Stimulated activated CD4-positive, alpha-beta T cell treated with anti-CD3 and anti-CD28 coated beads, Interleukin-4, amount 100 ng/mL, for 24 hours (primary cell): ENCODE results near the gene GNE.
A peak's percentile ranks its signal among the peaks of the same experiment; 100 is the strongest.
"Not testable (repeated sequence)": the region's sequence is repeated elsewhere in the genome, so short reads cannot be mapped to it uniquely, and the experiment has no call there.

ENCODE experiments used
- DNase-seq: peaks from one replicate; pipeline ENCODE4 v3.0.0-alpha.2; 2020

GNE gene, protein sequence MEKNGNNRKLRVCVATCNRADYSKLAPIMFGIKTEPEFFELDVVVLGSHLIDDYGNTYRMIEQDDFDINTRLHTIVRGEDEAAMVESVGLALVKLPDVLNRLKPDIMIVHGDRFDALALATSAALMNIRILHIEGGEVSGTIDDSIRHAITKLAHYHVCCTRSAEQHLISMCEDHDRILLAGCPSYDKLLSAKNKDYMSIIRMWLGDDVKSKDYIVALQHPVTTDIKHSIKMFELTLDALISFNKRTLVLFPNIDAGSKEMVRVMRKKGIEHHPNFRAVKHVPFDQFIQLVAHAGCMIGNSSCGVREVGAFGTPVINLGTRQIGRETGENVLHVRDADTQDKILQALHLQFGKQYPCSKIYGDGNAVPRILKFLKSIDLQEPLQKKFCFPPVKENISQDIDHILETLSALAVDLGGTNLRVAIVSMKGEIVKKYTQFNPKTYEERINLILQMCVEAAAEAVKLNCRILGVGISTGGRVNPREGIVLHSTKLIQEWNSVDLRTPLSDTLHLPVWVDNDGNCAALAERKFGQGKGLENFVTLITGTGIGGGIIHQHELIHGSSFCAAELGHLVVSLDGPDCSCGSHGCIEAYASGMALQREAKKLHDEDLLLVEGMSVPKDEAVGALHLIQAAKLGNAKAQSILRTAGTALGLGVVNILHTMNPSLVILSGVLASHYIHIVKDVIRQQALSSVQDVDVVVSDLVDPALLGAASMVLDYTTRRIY

DNA sequence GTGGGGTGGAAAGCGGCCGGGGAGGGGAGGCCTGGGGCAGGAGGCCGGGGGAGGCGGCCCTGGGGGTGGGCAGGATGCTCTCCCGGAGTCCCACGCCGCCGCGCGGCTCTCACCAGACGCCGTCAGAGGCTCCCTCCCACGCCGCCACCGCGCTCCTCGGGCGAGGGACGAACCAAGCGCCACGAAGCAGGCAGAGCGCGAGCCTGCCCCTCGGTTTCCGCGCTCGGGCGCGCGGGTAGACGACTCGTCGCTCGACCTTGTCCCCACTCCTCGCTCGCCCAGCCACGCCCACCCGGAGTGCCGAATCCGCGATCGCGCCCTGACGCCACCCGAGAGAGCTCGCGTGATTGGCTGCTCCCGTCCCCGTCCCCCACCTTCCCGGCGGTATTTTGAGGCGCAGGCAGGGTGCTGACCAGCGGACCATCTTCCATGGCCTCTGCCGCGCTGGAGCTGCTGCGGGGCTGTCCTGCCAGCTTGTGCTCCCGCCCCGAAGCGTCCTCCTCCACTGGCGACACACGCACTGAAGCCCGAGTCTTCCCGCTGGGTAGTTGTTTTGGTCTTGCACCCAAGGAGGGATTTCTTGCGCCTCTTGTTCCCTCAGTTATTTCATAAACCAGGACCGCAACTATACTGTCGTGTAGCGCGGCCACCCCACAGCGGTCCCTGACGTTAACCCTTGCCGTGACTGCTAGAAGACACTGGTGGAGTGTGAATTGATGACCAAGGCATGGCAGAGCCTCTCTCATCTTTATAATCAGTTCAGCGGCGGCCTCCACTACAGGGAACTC, at the start of gene GNE:
TSS of gene GNE (minus strand) at position 241 of the 788 bp plus-strand sequence. CDS start 9,093 bp downstream, outside the sequence.
- DNase-seq = peak; percentile 98

- DNase-seq = no peak
These were observed 48.4 kb upstream of the GNE start for GRCh38 chr9:36306471-36307306.

DNA sequence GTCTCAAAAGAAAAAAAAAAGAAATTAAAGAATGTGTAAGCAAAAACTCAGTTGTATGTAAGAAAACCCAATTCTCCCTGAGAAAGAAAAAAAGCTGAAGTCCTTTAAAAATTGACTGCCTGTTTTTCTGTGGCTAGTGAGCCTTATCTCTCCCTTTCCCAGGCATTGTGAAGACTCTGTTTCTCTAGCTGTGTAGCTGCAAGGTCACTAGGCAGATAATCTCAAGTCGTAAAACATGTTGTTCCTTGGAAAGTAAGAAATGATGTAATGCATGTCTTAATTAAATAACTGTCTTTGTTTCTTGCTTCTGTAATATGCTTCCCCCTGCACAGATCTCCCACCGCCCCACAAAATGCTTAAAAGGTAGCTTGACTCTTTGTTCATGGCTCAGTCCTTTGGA, 46.1 kb upstream of the GNE start:
- DNase-seq = not testable (repeated sequence)

DNA sequence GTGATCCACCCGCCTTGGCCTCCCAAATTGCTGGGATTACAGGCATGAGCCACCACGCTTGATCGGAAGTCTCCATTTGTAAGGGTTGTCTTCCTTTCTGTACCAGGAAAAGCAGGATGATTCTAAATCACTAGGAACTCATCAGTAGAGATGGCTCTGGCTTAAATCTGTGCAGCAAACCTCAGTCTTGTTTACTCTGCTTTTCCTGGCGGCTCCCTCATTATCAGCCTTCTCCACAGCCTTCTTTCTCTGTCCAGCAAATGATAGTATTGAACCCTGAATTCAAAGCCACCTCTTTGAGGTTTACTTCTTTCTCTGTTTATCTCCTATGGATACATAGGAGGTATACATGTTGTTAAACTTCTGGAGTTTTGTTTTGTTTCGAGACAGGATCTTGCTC, 43.0 kb upstream of the GNE start:
- DNase-seq = no peak

GRCh38 chr9:36298566-36298965, 40.3 kb upstream of the GNE start:
- no peak for DNase-seq

GRCh38 chr9:36297798-36298197, 39.5 kb upstream of the GNE start:
- DNase-seq = no peak

DNA sequence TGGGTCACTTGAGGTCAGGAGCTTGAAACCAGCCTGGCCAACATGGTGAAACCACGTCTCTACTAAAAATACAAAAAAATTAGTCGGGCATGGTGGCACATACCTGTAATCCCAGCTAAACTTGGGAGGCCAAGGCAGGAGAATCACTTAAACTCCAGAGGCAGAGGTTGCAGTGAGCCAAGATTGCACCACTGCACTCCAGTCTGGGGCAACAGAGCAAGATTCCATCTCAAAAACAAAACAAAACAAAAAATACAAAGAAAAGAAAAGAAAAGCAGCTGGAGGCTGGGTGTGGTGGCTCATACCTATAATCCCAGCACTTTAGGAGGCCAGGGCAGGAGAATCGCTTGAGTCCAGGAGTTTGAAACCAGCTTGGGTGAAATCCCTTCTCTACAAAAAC, 36.7 kb upstream of the GNE start:
- not testable (repeated sequence) for DNase-seq

GRCh38 chr9:36293918-36294317, 35.7 kb upstream of the GNE start:
- no peak for DNase-seq

GRCh38 chr9:36293171-36293570, 34.9 kb upstream of the GNE start:
- no peak for DNase-seq

DNA sequence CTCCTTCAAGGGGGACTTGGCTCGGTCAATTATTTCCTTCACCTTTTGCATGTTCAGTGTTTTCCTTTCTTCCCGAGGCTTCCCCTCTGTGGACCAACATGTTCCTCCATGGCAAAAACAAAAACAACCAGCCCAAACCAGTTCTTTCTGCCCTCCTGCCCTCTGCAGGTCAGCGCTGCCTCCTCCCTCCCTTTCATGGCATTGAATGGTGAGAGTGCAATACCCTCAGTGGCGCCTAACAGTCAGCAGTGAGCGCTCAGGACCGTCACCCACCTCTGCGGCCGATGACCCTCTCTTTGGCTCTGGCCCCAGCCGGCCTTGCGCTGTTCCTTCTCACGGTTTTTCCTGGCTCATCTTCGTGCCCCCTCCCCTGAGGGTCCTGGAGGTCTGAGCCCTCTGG, 34.4 kb upstream of the GNE start:
- no peak for DNase-seq

DNA sequence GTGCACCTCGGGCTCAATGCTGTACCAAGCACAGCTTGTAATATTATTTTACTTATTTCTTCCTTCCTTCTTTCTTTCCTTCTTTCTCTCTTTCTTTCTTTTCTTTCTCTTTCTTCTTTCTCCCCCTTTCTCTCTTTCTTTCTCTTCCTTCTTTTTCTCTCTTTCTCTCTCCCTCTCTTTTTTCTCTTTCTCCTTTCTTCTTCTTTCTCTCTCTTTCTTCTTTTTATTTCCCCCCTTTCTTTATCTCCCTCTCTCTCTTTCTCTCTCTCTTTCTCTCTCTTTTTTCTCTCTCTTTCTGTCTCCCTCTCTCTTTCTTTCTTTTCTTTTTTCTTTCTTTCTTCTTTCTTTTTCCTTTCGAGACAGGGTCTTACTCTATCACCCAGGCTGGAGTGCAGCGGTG, 32.7 kb upstream of the GNE start:
- DNase-seq = no peak

GRCh38 chr9:36289836-36290435, 31.7 kb upstream of the GNE start:
- DNase-seq = no peak

GRCh38 chr9:36288070-36288469, 29.8 kb upstream of the GNE start:
- DNase-seq = no peak

DNA sequence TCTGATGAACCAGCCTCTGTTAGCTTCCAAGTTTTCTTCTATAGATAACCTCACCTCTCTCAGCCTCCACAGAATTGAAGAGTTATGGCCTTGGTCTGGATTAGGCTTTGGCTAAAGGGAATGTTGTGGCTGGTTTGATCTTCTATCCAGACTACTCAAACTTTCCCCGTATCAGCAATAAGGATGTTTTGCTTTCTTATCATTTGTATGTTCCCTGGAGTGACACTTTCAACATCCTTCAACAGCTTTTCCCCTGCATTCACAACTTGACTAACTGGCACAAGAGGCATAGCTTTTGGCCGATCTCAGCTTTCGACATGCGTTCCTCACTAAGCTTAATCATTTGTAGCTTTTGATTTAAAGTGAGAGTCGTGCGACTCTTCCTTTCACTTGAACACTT, 28.1 kb upstream of the GNE start:
- no peak for DNase-seq

DNA sequence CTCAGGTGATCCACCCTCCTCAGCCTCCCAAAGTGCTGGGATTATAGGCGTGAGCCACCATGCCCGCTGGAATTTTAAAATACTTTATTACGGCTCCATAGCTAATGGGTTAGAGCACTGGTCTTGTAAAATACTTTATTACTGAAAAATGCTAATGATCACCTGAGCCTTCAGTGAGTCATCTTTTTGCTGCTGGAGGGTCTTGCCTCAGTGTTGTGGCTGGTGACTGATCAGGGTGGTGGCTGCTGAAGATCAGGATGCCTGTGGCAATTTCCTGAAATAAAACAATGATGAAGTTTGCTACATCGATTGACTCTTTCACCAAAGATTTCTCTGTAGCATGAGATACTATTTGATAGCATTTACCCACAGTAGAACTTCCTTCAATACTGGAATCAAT, 26.0 kb upstream of the GNE start:
- DNase-seq = no peak

DNA sequence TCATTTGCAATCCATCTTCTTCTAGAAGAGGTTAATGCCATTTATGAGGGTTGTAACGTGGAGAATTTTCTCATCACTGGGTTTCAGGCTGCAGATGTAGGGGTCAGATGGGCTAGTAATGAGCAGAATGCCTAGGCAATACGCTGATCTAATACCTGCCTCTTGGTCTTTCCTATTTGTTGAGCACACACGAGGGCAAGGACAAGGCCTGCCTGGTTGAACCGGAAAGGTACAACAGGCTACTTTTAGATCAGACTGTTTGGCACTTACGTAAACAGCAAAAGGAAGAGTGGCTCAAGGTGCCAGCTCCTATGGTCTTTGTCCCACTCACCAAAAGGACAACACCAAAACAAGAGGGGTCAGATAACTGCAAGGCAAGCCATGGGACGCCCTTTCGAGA, 24.0 kb upstream of the GNE start:
- no peak for DNase-seq

GRCh38 chr9:36280989-36281388, 22.7 kb upstream of the GNE start:
- no peak for DNase-seq

DNA sequence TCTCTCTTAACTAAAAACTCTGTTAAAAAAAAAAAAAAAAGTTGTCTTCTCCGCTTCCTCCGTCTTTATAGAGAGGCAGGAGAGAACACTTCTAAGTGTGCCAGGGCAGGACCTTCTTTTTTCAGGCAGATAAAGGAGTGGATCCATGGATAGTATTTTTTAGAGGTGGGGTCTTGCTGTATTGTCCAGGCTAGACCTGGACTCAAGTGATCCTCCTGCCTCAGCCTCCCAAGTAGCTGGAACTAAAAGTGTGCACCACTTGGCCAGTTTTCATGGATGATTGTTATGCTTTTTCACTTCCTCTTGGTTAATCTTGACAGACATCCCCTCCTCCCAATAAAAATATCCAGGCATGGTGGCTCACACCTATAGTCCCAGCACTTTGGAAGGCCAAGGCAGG, 20.0 kb upstream of the GNE start:
- no peak for DNase-seq

GRCh38 chr9:36276781-36277181, 18.5 kb upstream of the GNE start:
- no peak for DNase-seq

GRCh38 chr9:36276254-36276653, 18.0 kb upstream of the GNE start:
- DNase-seq = no peak

GRCh38 chr9:36275060-36275459, 16.8 kb upstream of the GNE start:
- no peak for DNase-seq

GRCh38 chr9:36273354-36273753, 15.1 kb upstream of the GNE start:
- not testable (repeated sequence) for DNase-seq
